Measurements from ENCODE around the gene RPP38.

RPP38 gene

GRCh38 chr10:15106352-15107013 lies 9.3 kb downstream of the RPP38 start:
- H3K9me3 ChIP-seq (ENCODE audit: insufficient read depth, low read depth, low read length), result no peaks in the 10 kb centered on the region
- peak; percentile 76 to 91 for DNase-seq
- WGBS (ENCODE audit: extremely low coverage, insufficient coverage, insufficient read length), result no CpG with 5 or more reads among the region's 8 CpGs
- no peak overlapping the region for H4K12ac ChIP-seq (ENCODE audit: low read depth, low read length)
- no peaks in the 10 kb centered on the region for H3K79me2 ChIP-seq (ENCODE audit: control insufficient read depth, insufficient read depth, low read length, poor library complexity)
- H2AK5ac ChIP-seq (ENCODE audit: low read length), result no peak overlapping the region
- peaks cover 28 to 33% of the 10 kb centered on the region in 2 experiments for H3K36me3 ChIP-seq (ENCODE audit: control insufficient read depth in 1 of 2, insufficient read depth in 2 of 2, low read length in 2 of 2)
- no peak overlapping the region for H3K27ac ChIP-seq (ENCODE audit: low read depth, low read length)
- H4K8ac ChIP-seq (ENCODE audit: low read depth, low read length), result no peak overlapping the region
- H3K4ac ChIP-seq (ENCODE audit: low read depth, low read length), result no peak overlapping the region
- H3K4me3 ChIP-seq (ENCODE audit: low read depth, low read length), result no peak overlapping the region
- no peaks in the 10 kb centered on the region for H3K4me1 ChIP-seq (ENCODE audit: control insufficient read depth in 1 of 2, insufficient read depth in 2 of 2, low read length in 2 of 2)
- no peak overlapping the region for H2AFZ ChIP-seq (ENCODE audit: insufficient read depth, low read length, poor library complexity)
- no peak overlapping the region for H3K9ac ChIP-seq (ENCODE audit: low read length)
- no peak overlapping the region for H3K4me2 ChIP-seq (ENCODE audit: low read length)
- H2BK5ac ChIP-seq (ENCODE audit: low read depth, low read length, poor library complexity), result no peak overlapping the region
- H3K14ac ChIP-seq (ENCODE audit: low read length), result no peak overlapping the region
- no peak overlapping the region for H4K91ac ChIP-seq (ENCODE audit: low read depth, low read length)
- no peaks in the 10 kb centered on the region for H3K27me3 ChIP-seq (ENCODE audit: insufficient read depth, low read length)
- no peak overlapping the region for H2BK12ac ChIP-seq (ENCODE audit: low read length)
- H2BK120ac ChIP-seq (ENCODE audit: insufficient read depth, low read length, poor library complexity), result no peak overlapping the region
- H3K23ac ChIP-seq (ENCODE audit: low read length), result no peak overlapping the region
- no peak overlapping the region for H3K18ac ChIP-seq (ENCODE audit: low read length)
- no peaks in the 10 kb centered on the region for H3K79me1 ChIP-seq (ENCODE audit: low read length)

GRCh38 chr10:15112657-15113056 lies 15.5 kb downstream of the RPP38 start:
- Histone ChIP-seq H3K27me3 (ENCODE audit: insufficient read depth, low read length) (no peaks in the 10 kb centered on the region), H2BK5ac (ENCODE audit: low read depth, low read length, poor library complexity) (no peak overlapping the region), H3K79me1 (ENCODE audit: low read length) (no peaks in the 10 kb centered on the region), H3K27ac (ENCODE audit: low read depth, low read length) (no peak overlapping the region), H3K36me3 (ENCODE audit: control insufficient read depth in 1 of 2, insufficient read depth in 2 of 2, low read length in 2 of 2) (peaks cover 4% of the 10 kb centered on the region in 2 experiments), H3K9me3 (ENCODE audit: insufficient read depth, low read depth, low read length) (no peaks in the 10 kb centered on the region), H4K8ac (ENCODE audit: low read depth, low read length) (no peak overlapping the region), H2AK5ac (ENCODE audit: low read length) (no peak overlapping the region), H2BK120ac (ENCODE audit: insufficient read depth, low read length, poor library complexity) (no peak overlapping the region), H3K14ac (ENCODE audit: low read length) (no peak overlapping the region), H3K79me2 (ENCODE audit: control insufficient read depth, insufficient read depth, low read length, poor library complexity) (no peaks in the 10 kb centered on the region), H3K4me1 (ENCODE audit: control insufficient read depth in 1 of 2, insufficient read depth in 2 of 2, low read length in 2 of 2) (no peaks in the 10 kb centered on the region), H4K12ac (ENCODE audit: low read depth, low read length) (no peak overlapping the region), H3K4me2 (ENCODE audit: low read length) (no peak overlapping the region), H3K4me3 (ENCODE audit: low read depth, low read length) (no peak overlapping the region), H2BK12ac (ENCODE audit: low read length) (no peak overlapping the region), H3K23ac (ENCODE audit: low read length) (no peak overlapping the region), H4K91ac (ENCODE audit: low read depth, low read length) (no peak overlapping the region), H3K4ac (ENCODE audit: low read depth, low read length) (no peak overlapping the region), H3K18ac (ENCODE audit: low read length) (no peak overlapping the region), H3K9ac (ENCODE audit: low read length) (no peak overlapping the region), H2AFZ (ENCODE audit: insufficient read depth, low read length, poor library complexity) (no peak overlapping the region)
- no CpG with 5 or more reads among the region's 13 CpGs for WGBS (ENCODE audit: extremely low coverage, insufficient coverage, insufficient read length)
- DNase-seq, result no peak

- Histone ChIP-seq H3K4me3 (ENCODE audit: low read depth, low read length) (no peak overlapping the region), H3K4ac (ENCODE audit: low read depth, low read length) (no peak overlapping the region), H3K4me1 (ENCODE audit: control insufficient read depth in 1 of 2, insufficient read depth in 2 of 2, low read length in 2 of 2) (no peaks in the 10 kb centered on the region), H3K27ac (ENCODE audit: low read depth, low read length) (no peak overlapping the region), H4K91ac (ENCODE audit: low read depth, low read length) (no peak overlapping the region), H3K14ac (ENCODE audit: low read length) (no peak overlapping the region), H3K79me1 (ENCODE audit: low read length) (no peaks in the 10 kb centered on the region), H3K9ac (ENCODE audit: low read length) (no peak overlapping the region), H4K12ac (ENCODE audit: low read depth, low read length) (no peak overlapping the region), H2BK120ac (ENCODE audit: insufficient read depth, low read length, poor library complexity) (no peak overlapping the region), H2AK5ac (ENCODE audit: low read length) (no peak overlapping the region), H2BK5ac (ENCODE audit: low read depth, low read length, poor library complexity) (no peak overlapping the region), H2BK12ac (ENCODE audit: low read length) (no peak overlapping the region), H3K18ac (ENCODE audit: low read length) (no peak overlapping the region), H2AFZ (ENCODE audit: insufficient read depth, low read length, poor library complexity) (no peak overlapping the region), H3K23ac (ENCODE audit: low read length) (no peak overlapping the region), H3K4me2 (ENCODE audit: low read length) (no peak overlapping the region), H3K36me3 (ENCODE audit: control insufficient read depth in 1 of 2, insufficient read depth in 2 of 2, low read length in 2 of 2) (peaks cover 4 to 6% of the 10 kb centered on the region in 2 experiments), H3K79me2 (ENCODE audit: control insufficient read depth, insufficient read depth, low read length, poor library complexity) (no peaks in the 10 kb centered on the region), H3K9me3 (ENCODE audit: insufficient read depth, low read depth, low read length) (no peaks in the 10 kb centered on the region), H3K27me3 (ENCODE audit: insufficient read depth, low read length) (no peaks in the 10 kb centered on the region), H4K8ac (ENCODE audit: low read depth, low read length) (no peak overlapping the region)
- no CpG with 5 or more reads among the region's 4 CpGs for WGBS (ENCODE audit: extremely low coverage, insufficient coverage, insufficient read length)
- no peak for DNase-seq
Observed at GRCh38 chr10:15113766-15114165, 16.6 kb downstream of the RPP38 start.

DNA sequence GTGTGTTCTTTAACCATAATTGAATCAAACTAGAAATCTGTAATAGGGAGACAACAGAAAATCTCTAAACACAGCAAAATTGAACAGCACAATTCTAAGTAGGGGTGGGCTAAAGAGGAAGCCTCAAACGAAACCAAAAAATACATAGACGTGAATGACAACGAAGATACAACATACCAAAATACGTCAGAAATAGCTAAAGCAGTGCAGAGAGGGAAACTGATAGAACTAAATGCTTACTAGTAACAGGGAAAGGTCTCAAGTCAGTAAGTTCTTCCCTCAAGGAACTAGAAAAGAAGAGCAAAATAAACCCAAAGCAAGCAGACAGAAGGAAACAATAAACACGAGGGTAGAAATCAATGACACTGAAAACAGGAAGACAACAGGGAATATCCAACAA lies 19.1 kb downstream of the RPP38 start:
- Histone ChIP-seq H3K79me2 (ENCODE audit: control insufficient read depth, insufficient read depth, low read length, poor library complexity) (no peaks in the 10 kb centered on the region), H4K12ac (ENCODE audit: low read depth, low read length) (no peak overlapping the region), H2BK5ac (ENCODE audit: low read depth, low read length, poor library complexity) (no peak overlapping the region), H3K27me3 (ENCODE audit: insufficient read depth, low read length) (no peaks in the 10 kb centered on the region), H3K36me3 (ENCODE audit: control insufficient read depth in 1 of 2, insufficient read depth in 2 of 2, low read length in 2 of 2) (peaks cover 3% of the 10 kb centered on the region in 2 experiments), H2BK12ac (ENCODE audit: low read length) (no peak overlapping the region), H3K18ac (ENCODE audit: low read length) (no peak overlapping the region), H3K27ac (ENCODE audit: low read depth, low read length) (no peak overlapping the region), H2AK5ac (ENCODE audit: low read length) (no peak overlapping the region), H2AFZ (ENCODE audit: insufficient read depth, low read length, poor library complexity) (no peak overlapping the region), H3K4me2 (ENCODE audit: low read length) (no peak overlapping the region), H4K91ac (ENCODE audit: low read depth, low read length) (no peak overlapping the region), H3K4ac (ENCODE audit: low read depth, low read length) (no peak overlapping the region), H4K8ac (ENCODE audit: low read depth, low read length) (no peak overlapping the region), H2BK120ac (ENCODE audit: insufficient read depth, low read length, poor library complexity) (no peak overlapping the region), H3K79me1 (ENCODE audit: low read length) (no peaks in the 10 kb centered on the region), H3K23ac (ENCODE audit: low read length) (no peak overlapping the region), H3K9ac (ENCODE audit: low read length) (no peak overlapping the region), H3K4me1 (ENCODE audit: control insufficient read depth in 1 of 2, insufficient read depth in 2 of 2, low read length in 2 of 2) (no peaks in the 10 kb centered on the region), H3K9me3 (ENCODE audit: insufficient read depth, low read depth, low read length) (no peaks in the 10 kb centered on the region), H3K4me3 (ENCODE audit: low read depth, low read length) (no peak overlapping the region), H3K14ac (ENCODE audit: low read length) (no peak overlapping the region)
- no peak for DNase-seq
- no CpG with 5 or more reads among the region's 5 CpGs for WGBS (ENCODE audit: extremely low coverage, insufficient coverage, insufficient read length)

Data from trophoblast cell (in vitro differentiated cells and primary cell).